Panc1 (cell line): ENCODE data around the gene PPDPF.

Source experiments
- POLR2AphosphoS5 ChIP-seq: IDR thresholded peaks from 2 replicates; pipeline ENCODE4 v1.6.1; 2012; ENCODE audit warnings: mild to moderate bottlenecking, low read depth, low read length, moderate library complexity
- SIN3A ChIP-seq: IDR thresholded peaks from 2 replicates; pipeline ENCODE4 v1.6.1; 2012; ENCODE audit warnings: low read depth, mild to moderate bottlenecking, low read length, moderate library complexity, borderline replicate concordance; ENCODE audit not compliant: insufficient read depth
- TF ChIP-seq, protein P1 (sequence below): fragments of 450-650 bp; IDR thresholded peaks from 2 replicates; pipeline ENCODE4 v1.5.1; 2017; ENCODE audit warnings: mild to moderate bottlenecking
- TF ChIP-seq, protein P2 (sequence below), 2 experiments: IDR thresholded peaks; 2 replicates each; pipeline ENCODE4 v1.6.1; 2011 to 2012; ENCODE audit warnings: low read depth in 2 of 2, control low read depth in 1 of 2, low read length in 1 of 2, mild to moderate bottlenecking in 1 of 2, moderate library complexity in 1 of 2; ENCODE audit not compliant: insufficient read depth in 1 of 2

DNA sequence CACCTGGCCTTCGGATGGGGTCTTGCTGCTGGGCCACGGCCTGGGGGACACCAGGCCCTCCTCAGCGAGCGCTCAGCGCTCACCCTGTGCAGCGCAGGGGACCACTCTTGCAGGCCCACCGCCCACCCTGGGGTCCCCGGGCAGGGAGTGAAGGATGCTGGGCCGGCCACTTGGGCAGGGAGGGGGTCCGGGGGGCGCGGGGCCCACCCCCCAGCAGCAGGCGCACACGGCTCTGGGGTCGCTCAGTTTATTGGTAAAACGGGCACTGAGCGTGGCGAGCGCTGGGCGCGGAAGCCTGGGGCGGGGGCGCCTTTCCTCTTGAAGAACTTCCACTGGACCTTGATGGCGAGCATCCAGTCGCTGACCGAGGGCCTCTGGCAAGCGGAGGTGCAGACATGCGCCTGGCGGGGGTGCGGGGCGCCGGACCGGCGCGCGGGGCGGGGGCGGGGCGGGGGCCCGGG is 32.8 kb upstream of the PPDPF start:
- TF ChIP-seq, protein P1, sequence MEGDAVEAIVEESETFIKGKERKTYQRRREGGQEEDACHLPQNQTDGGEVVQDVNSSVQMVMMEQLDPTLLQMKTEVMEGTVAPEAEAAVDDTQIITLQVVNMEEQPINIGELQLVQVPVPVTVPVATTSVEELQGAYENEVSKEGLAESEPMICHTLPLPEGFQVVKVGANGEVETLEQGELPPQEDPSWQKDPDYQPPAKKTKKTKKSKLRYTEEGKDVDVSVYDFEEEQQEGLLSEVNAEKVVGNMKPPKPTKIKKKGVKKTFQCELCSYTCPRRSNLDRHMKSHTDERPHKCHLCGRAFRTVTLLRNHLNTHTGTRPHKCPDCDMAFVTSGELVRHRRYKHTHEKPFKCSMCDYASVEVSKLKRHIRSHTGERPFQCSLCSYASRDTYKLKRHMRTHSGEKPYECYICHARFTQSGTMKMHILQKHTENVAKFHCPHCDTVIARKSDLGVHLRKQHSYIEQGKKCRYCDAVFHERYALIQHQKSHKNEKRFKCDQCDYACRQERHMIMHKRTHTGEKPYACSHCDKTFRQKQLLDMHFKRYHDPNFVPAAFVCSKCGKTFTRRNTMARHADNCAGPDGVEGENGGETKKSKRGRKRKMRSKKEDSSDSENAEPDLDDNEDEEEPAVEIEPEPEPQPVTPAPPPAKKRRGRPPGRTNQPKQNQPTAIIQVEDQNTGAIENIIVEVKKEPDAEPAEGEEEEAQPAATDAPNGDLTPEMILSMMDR = no peak
- TF ChIP-seq POLR2AphosphoS5 (no peak), SIN3A (no peak)
- TF ChIP-seq, protein P2, sequence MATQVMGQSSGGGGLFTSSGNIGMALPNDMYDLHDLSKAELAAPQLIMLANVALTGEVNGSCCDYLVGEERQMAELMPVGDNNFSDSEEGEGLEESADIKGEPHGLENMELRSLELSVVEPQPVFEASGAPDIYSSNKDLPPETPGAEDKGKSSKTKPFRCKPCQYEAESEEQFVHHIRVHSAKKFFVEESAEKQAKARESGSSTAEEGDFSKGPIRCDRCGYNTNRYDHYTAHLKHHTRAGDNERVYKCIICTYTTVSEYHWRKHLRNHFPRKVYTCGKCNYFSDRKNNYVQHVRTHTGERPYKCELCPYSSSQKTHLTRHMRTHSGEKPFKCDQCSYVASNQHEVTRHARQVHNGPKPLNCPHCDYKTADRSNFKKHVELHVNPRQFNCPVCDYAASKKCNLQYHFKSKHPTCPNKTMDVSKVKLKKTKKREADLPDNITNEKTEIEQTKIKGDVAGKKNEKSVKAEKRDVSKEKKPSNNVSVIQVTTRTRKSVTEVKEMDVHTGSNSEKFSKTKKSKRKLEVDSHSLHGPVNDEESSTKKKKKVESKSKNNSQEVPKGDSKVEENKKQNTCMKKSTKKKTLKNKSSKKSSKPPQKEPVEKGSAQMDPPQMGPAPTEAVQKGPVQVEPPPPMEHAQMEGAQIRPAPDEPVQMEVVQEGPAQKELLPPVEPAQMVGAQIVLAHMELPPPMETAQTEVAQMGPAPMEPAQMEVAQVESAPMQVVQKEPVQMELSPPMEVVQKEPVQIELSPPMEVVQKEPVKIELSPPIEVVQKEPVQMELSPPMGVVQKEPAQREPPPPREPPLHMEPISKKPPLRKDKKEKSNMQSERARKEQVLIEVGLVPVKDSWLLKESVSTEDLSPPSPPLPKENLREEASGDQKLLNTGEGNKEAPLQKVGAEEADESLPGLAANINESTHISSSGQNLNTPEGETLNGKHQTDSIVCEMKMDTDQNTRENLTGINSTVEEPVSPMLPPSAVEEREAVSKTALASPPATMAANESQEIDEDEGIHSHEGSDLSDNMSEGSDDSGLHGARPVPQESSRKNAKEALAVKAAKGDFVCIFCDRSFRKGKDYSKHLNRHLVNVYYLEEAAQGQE (IDR thresholded peaks at IDR 0.05; ENCODE audit: insufficient read depth in 1 of 2, low read depth in 2 of 2, low read length in 1 of 2) = no peak
